ENCODE data around the gene SCAF11.

DNA sequence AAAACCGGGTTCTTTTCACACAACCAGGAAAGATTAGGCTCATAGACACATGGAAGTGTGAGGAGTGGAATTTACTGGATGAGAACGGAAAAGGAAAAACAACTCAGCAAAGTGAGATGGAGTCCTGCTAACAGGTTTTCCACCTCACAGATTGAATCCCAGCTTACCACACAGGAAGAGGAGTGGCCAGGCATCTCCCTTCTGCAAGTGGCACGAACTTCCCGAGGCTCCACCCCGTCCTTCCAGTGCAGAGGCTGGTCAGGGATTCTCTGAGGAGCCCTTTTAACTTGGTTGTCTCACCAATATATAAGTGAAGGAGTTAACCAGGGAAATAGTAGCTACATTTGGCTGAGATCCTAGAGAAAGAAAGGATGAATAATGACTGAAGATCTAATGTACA lies 102.8 kb downstream of the SCAF11 start:
- TF ChIP-seq POLR2A (IDR thresholded peaks at IDR 0.05) = no peak
- TF ChIP-seq, protein P1, sequence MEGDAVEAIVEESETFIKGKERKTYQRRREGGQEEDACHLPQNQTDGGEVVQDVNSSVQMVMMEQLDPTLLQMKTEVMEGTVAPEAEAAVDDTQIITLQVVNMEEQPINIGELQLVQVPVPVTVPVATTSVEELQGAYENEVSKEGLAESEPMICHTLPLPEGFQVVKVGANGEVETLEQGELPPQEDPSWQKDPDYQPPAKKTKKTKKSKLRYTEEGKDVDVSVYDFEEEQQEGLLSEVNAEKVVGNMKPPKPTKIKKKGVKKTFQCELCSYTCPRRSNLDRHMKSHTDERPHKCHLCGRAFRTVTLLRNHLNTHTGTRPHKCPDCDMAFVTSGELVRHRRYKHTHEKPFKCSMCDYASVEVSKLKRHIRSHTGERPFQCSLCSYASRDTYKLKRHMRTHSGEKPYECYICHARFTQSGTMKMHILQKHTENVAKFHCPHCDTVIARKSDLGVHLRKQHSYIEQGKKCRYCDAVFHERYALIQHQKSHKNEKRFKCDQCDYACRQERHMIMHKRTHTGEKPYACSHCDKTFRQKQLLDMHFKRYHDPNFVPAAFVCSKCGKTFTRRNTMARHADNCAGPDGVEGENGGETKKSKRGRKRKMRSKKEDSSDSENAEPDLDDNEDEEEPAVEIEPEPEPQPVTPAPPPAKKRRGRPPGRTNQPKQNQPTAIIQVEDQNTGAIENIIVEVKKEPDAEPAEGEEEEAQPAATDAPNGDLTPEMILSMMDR (IDR thresholded peaks at IDR 0.05) = no peak
- no peak for TF ChIP-seq EP300 (IDR thresholded peaks at IDR 0.05)
